Measurements from ENCODE around the gene NUAK1.

DNA sequence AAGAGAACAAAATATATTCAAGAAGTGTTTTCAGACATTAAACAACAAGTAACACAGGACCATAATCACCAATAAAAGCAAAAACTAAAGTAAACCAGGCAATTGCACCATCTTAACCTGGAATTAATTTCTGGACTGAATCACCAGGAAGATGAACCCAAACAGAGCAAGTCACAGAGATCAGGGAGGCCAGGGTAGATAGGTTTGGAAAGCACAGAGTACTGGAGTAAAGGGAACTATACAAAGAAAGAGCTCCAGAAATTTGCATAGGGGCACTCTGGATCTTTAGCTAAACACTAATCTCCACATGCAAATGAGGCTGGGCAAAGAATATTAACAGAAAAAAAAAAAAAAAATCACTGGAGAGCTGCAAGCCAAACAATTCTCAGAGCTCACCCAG, 84.7 kb downstream of the NUAK1 start:
- TF ChIP-seq POLR2A (IDR thresholded peaks at IDR 0.05) (no peak), CTCF (IDR thresholded peaks at IDR 0.05 in 4 of 5, conservative IDR thresholded peaks at IDR 0.05 in 1 of 5) (no peak)
